Fibroblast of lung (primary cell): ENCODE data around the gene AP2B1. TPM values are rescaled to one million over a fixed set of nuclear protein-coding genes. Genes with fewer than 3 reads are reported as not detected.

Source experiments
- DNase-seq, 2 donors: peaks; one replicate each; pipeline versions ENCODE4 v3.0.0 to v3.0.0-alpha.2; 2010; ENCODE audit warnings: low read depth in 2 of 2
- H2AFZ ChIP-seq: 2 replicates; pipeline ENCODE4 v1.5.1; 2012; ENCODE audit warnings: low read length, control low read depth, inconsistent platforms
- H3K27ac ChIP-seq: 2 replicates; pipeline ENCODE4 v1.5.1; 2011; ENCODE audit warnings: low read length, control low read depth; ENCODE audit not compliant: insufficient read depth
- H3K27me3 ChIP-seq: 2 replicates; pipeline ENCODE4 v1.5.1; 2011; ENCODE audit warnings: mild to moderate bottlenecking, low read length; ENCODE audit not compliant: control insufficient read depth, insufficient read depth
- H3K36me3 ChIP-seq: 2 replicates; pipeline ENCODE4 v1.5.1; 2011; ENCODE audit warnings: low read length; ENCODE audit not compliant: control insufficient read depth, insufficient read depth
- H3K4me1 ChIP-seq: 2 replicates; pipeline ENCODE4 v1.5.1; 2011; ENCODE audit warnings: low read length; ENCODE audit not compliant: control insufficient read depth, insufficient read depth; ENCODE audit errors: extremely low read depth
- H3K4me2 ChIP-seq: 2 replicates; pipeline ENCODE4 v1.5.1; 2011; ENCODE audit warnings: low read length, control low read depth; ENCODE audit not compliant: insufficient read depth; ENCODE audit errors: extremely low read depth
- H3K4me3 ChIP-seq, 4 experiments: fragments of 200-600 bp in 1 of 4; sonication (generic) in 1 of 4; replicated peaks in 1 of 4; 2 replicates each; pipeline ENCODE4 v1.5.1; 2011 to 2016; ENCODE audit warnings: low read length in 4 of 4, low read depth in 3 of 4, mild to moderate bottlenecking in 3 of 4, control low read depth in 2 of 4, inconsistent platforms in 1 of 4, mixed read lengths in 1 of 4; ENCODE audit not compliant: insufficient read depth in 1 of 4; ENCODE audit errors: control extremely low read depth in 1 of 4
- H3K79me2 ChIP-seq: 2 replicates; pipeline ENCODE4 v1.5.1; 2012; ENCODE audit warnings: mild to moderate bottlenecking, low read length, inconsistent platforms; ENCODE audit not compliant: control insufficient read depth, insufficient read depth
- H3K9ac ChIP-seq: 2 replicates; pipeline ENCODE4 v1.5.1; 2011; ENCODE audit warnings: mild to moderate bottlenecking, low read length, control low read depth; ENCODE audit not compliant: insufficient read depth
- H3K9me3 ChIP-seq: 2 replicates; pipeline ENCODE4 v1.5.1; 2012; ENCODE audit warnings: low read depth, low read length; ENCODE audit not compliant: control insufficient read depth, insufficient read depth
- H4K20me1 ChIP-seq: 2 replicates; pipeline ENCODE4 v1.5.1; 2011; ENCODE audit warnings: low read length; ENCODE audit not compliant: control insufficient read depth, insufficient read depth; ENCODE audit errors: extremely low read depth
- EZH2 ChIP-seq: IDR thresholded peaks from 2 replicates; pipeline ENCODE4 v1.5.1; 2012; ENCODE audit warnings: low read length, control low read depth, mild to moderate bottlenecking; ENCODE audit errors: missing control alignments
- polyA plus RNA-seq, 2 donors: library from polyadenylated mRNA; depleted of rRNA in 1 of 2; stranded (reverse) in 1 of 2; unstranded in 1 of 2; fragments of >200 nt; gene quantifications; 2 replicates each; pipeline ENCODE4 v1.2.1, GENCODE V29; 2011 to 2012; ENCODE audit warnings: missing spikeins in 1 of 2
- total RNA-seq: library from RNA; depleted of rRNA; stranded (reverse); fragments of >200 nt; gene quantifications from 2 replicates; pipeline ENCODE4 v1.2.1, GENCODE V29; 2014
- TF ChIP-seq, protein P1 (sequence below), 2 donors: IDR thresholded peaks in 1 of 2; conservative IDR thresholded peaks in 1 of 2; 1 replicate in 1 of 2; 2 replicates in 1 of 2; pipeline ENCODE4 v1.5.1; 2011 to 2012; ENCODE audit warnings: low read length in 2 of 2, control low read depth in 1 of 2, inconsistent platforms in 1 of 2, low read depth in 1 of 2, mild to moderate bottlenecking in 1 of 2

The AP2B1 gene
- total and polyA plus RNA-seq, 2 donors (not counting 1 experiment from before 2014, with no cell fraction given) = 109 to 236 TPM

GRCh38 chr17:35568561-35568960 is 18.6 kb upstream of the AP2B1 start:
- Histone ChIP-seq H3K4me2 (peak overlapping the region; percentile 98), H3K27ac (peak overlapping the region; percentile 85)
- TF ChIP-seq, protein P1, sequence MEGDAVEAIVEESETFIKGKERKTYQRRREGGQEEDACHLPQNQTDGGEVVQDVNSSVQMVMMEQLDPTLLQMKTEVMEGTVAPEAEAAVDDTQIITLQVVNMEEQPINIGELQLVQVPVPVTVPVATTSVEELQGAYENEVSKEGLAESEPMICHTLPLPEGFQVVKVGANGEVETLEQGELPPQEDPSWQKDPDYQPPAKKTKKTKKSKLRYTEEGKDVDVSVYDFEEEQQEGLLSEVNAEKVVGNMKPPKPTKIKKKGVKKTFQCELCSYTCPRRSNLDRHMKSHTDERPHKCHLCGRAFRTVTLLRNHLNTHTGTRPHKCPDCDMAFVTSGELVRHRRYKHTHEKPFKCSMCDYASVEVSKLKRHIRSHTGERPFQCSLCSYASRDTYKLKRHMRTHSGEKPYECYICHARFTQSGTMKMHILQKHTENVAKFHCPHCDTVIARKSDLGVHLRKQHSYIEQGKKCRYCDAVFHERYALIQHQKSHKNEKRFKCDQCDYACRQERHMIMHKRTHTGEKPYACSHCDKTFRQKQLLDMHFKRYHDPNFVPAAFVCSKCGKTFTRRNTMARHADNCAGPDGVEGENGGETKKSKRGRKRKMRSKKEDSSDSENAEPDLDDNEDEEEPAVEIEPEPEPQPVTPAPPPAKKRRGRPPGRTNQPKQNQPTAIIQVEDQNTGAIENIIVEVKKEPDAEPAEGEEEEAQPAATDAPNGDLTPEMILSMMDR (conservative IDR thresholded peaks at IDR 0.05 in 1 of 2, IDR thresholded peaks at IDR 0.05 in 1 of 2; ENCODE audit: low read depth in 1 of 2, low read length in 2 of 2) = no peak
- no peak for TF ChIP-seq EZH2

GRCh38 chr17:35569405-35569804 is 17.7 kb upstream of the AP2B1 start:
- H3K27me3 ChIP-seq = peaks cover 3% of the 10 kb centered on the region
- H3K79me2 ChIP-seq = peaks cover 27% of the 10 kb centered on the region
- H3K4me1 ChIP-seq = no peaks in the 10 kb centered on the region
- no peak for DNase-seq
- no peak overlapping the region for H2AFZ ChIP-seq
- no peak for TF ChIP-seq EZH2
- TF ChIP-seq, protein P1 (conservative IDR thresholded peaks at IDR 0.05 in 1 of 2, IDR thresholded peaks at IDR 0.05 in 1 of 2; ENCODE audit: low read depth in 1 of 2, low read length in 2 of 2) = no peak
- H3K9ac ChIP-seq = no peak overlapping the region
- peak overlapping the region in 2 of 4 experiments; percentile 44 to 100 for H3K4me3 ChIP-seq
- no peaks in the 10 kb centered on the region for H4K20me1 ChIP-seq
- no peaks in the 10 kb centered on the region for H3K9me3 ChIP-seq
- H3K36me3 ChIP-seq = no peaks in the 10 kb centered on the region
- no peak overlapping the region for H3K27ac ChIP-seq
- peak overlapping the region; percentile 54 for H3K4me2 ChIP-seq

More at GRCh38 chr17:35568561-35568960, 18.6 kb upstream of the AP2B1 start:
- Histone ChIP-seq H3K4me1 (no peaks in the 10 kb centered on the region), H3K4me3 (peak overlapping the region; percentile 73 to 100 (median 88)), H2AFZ (peak overlapping the region; percentile 90), H3K79me2 (peaks cover 27% of the 10 kb centered on the region), H3K27me3 (peaks cover 3% of the 10 kb centered on the region), H3K36me3 (no peaks in the 10 kb centered on the region), H3K9me3 (no peaks in the 10 kb centered on the region), H4K20me1 (no peaks in the 10 kb centered on the region), H3K9ac (peak overlapping the region; percentile 86)
- DNase-seq = peak; percentile 40 to 52

- DNase-seq = no peak
- Histone ChIP-seq H3K4me2 (no peak overlapping the region), H3K27ac (no peak overlapping the region), H3K36me3 (peaks cover 5% of the 10 kb centered on the region), H3K4me3 (no peak overlapping the region), H3K9ac (no peak overlapping the region), H3K9me3 (no peaks in the 10 kb centered on the region), H3K4me1 (peaks cover 12% of the 10 kb centered on the region), H2AFZ (no peak overlapping the region), H3K79me2 (peaks cover 9% of the 10 kb centered on the region), H4K20me1 (no peaks in the 10 kb centered on the region), H3K27me3 (no peaks in the 10 kb centered on the region)
- TF ChIP-seq EZH2 = no peak
- TF ChIP-seq, protein P1 (conservative IDR thresholded peaks at IDR 0.05 in 1 of 2, IDR thresholded peaks at IDR 0.05 in 1 of 2; ENCODE audit: low read depth in 1 of 2, low read length in 2 of 2) = no peak
Measured at GRCh38 chr17:35575759-35576158, 11.4 kb upstream of the AP2B1 start.
